Thyroid gland (tissue), 4 donors: ENCODE measurements around the gene HEPHL1.

ENCODE experiments used
- CTCF ChIP-seq, 6 experiments: fragments of 200-600 bp in 3 of 6; fragments of 450-650 bp in 3 of 6; sonication (generic) in 3 of 6; IDR thresholded peaks; one replicate each; pipeline ENCODE4 v1.5.1; 2016 to 2019; ENCODE audit warnings: antibody characterized with exemption in 6 of 6, mild to moderate bottlenecking in 2 of 6, inconsistent platforms in 1 of 6, moderate library complexity in 1 of 6
- POLR2A ChIP-seq, 2 donors: fragments of 450-650 bp; IDR thresholded peaks; one replicate each; pipeline ENCODE4 v1.6.1; 2017; ENCODE audit warnings: antibody characterized with exemption in 2 of 2, mild to moderate bottlenecking in 2 of 2, moderate library complexity in 1 of 2

GRCh38 chr11:94000659-94001058 lies 20.5 kb upstream of the HEPHL1 start:
- TF ChIP-seq CTCF (IDR thresholded peaks at IDR 0.05) = no peak
- no peak for TF ChIP-seq POLR2A (IDR thresholded peaks at IDR 0.05)
